ENCODE measurements around the gene ZNF552. TPM values are rescaled to one million over a fixed set of nuclear protein-coding genes. Genes with fewer than 3 reads are reported as not detected.
"Not testable (repeated sequence)": the region's sequence is repeated elsewhere in the genome, so short reads cannot be mapped to it uniquely, and the experiment has no call there.

The ZNF552 gene
- total and polyA plus RNA-seq, 7 experiments from 2014 or later: 10.6 to 21.9 (median 16.3) TPM

DNA sequence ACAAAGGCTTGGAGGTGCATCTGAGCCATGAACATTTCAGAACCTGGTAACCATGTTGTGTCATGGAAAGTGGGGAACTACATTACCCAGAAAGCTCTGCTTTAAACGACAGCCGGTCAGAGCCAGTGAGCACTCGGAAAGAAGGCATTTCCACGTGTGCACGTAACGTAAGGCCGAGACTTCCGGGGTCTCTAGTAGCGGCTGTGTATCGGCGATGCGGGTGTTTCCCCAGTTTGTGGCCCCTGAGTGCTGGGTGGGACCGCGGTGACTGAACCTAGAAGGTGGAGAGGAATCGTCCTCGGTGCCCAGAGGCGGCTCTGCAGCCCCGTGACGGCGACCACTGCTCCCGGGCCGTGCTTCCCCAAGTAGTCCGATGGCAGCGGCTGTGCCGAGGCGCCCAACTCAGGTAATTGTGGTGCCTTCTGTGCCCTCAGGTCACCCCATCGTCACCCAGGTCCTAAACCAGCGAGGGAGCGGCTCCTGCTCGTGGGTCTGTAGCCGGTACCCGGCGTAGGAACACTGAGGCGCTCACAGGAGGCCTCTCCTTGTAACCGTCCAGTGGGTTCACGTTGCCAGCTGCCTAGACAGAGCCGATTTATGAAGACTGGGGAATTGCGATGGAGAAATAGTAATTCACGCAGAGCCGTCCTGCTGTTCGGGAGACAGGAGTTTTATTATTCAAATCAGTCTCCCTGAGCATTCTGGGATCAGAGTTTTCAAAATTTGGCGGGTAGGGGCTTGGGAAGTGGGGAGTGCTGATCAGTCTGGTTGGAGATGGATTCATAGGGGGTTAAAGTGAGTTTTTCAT lies 35.2 kb upstream of the ZNF552 start, which contains the start of gene ZNF587:
ZNF587 (plus strand) TSS at position 194 of the 808 bp plus-strand sequence; CDS start at position 374, 180 bp downstream.
- Histone ChIP-seq H3K36me3 (ENCODE audit: control insufficient read depth in 2 of 3, insufficient read depth in 3 of 3, low read length in 3 of 3) (peaks cover 0 to 16% (median 0%) of the 10 kb centered on the region in 3 experiments), H3K4me1 (ENCODE audit: control insufficient read depth in 2 of 2, insufficient read depth in 2 of 2, low read length in 2 of 2) (peaks cover 7 to 11% of the 10 kb centered on the region in 2 donors), H3K4me3 (ENCODE audit: low read length) (peak within 1 kb of the TSS; percentile 72), H3K27ac (ENCODE audit: low read depth, low read length) (peak within 1 kb of the TSS; percentile 92)
- peak within 1 kb of the TSS; percentile 90 to 98 (median 95) for H3K27ac Mint-ChIP-seq
- H3K27me3 ChIP-seq (ENCODE audit: control insufficient read depth in 2 of 2, insufficient read depth in 2 of 2, low read length in 2 of 2); H3K9me3 ChIP-seq (ENCODE audit: control insufficient read depth in 2 of 3, low read length in 3 of 3); CTCF ChIA-PET; H3K27me3 Mint-ChIP-seq: not testable (repeated sequence)
- peaks cover 4 to 34% (median 14%) of the 10 kb centered on the region in 11 donors for H3K9me3 Mint-ChIP-seq
- peak; percentile 99 for ATAC-seq
- POLR2A ChIA-PET: interaction anchor here (0.5 to 1.5 kb wide), 5 partner anchors 67 to 658 kb away, joined by 3 to 4 read pairs (median 3); partner anchors contain the start of genes ZNF324B and ZNF417
- peak; percentile 46 to 91 (median 81) for DNase-seq
- H3K36me3 Mint-ChIP-seq: peaks cover 19 to 63% (median 42%) of the 10 kb centered on the region in 5 donors
- intact Hi-C loops (cut with micrococcal nuclease): loop anchor here (1.0 to 5.0 kb wide), 9 partner anchors 31 to 488 kb away; partner anchors contain the start of genes ZNF606 (in 2 of the 2), TRAPPC2B (in 1 of the 2), ZNF256 (in 1 of the 2) and ZNF547 (in 1 of the 2)
- H3K4me1 Mint-ChIP-seq: peaks cover 22 to 32% (median 28%) of the 10 kb centered on the region in 7 donors
- peak within 1 kb of the TSS; percentile 93 to 97 (median 94) for H3K4me3 Mint-ChIP-seq

DNA sequence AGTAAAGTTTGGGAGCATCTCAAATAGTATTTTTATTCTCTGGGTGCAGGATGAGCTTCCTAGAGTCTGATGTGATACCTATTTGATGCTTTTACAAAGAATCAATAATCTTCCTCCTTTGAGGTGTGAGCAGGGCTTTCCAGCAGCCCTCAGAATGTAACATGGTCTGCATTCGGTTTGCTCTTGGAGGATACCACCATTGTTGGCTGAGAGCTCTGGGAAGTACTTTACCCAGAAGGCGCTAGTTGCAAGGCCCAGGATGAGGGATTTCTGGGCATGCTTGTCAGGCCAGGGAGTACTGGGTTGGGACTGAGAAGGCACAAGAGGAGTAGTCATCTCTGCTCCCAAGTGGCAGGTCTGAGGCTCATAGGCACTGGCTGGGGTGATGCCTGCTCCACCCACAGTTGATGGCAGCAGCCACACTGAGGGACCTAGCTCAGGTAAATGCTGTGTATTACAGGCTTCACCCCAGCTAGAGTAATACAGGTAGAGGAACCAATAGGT lies 34.5 kb upstream of the ZNF552 start:
- Mint-ChIP-seq H3K4me1 (peaks cover 22 to 32% (median 28%) of the 10 kb centered on the region in 7 donors), H3K4me3 (peak overlapping the region; percentile 93 to 97 (median 94)), H3K27ac (peak overlapping the region in 8 of 9 donors; percentile 90 to 98 (median 95)), H3K36me3 (peaks cover 19 to 64% (median 45%) of the 10 kb centered on the region in 5 donors), H3K9me3 (peaks cover 4 to 34% (median 14%) of the 10 kb centered on the region in 11 donors)
- H3K27me3 Mint-ChIP-seq; ATAC-seq; CTCF ChIA-PET; DNase-seq; H3K9me3 ChIP-seq (ENCODE audit: control insufficient read depth in 2 of 3, low read length in 3 of 3); H3K27me3 ChIP-seq (ENCODE audit: control insufficient read depth in 2 of 2, insufficient read depth in 2 of 2, low read length in 2 of 2): not testable (repeated sequence)
- H3K27ac ChIP-seq (ENCODE audit: low read depth, low read length): peak overlapping the region; percentile 92
- POLR2A ChIA-PET: interaction anchor here (0.6 to 1.5 kb wide), 3 partner anchors 67 to 250 kb away, joined by 3 to 4 read pairs (median 3); partner anchors contain the start of gene ZNF417
- H3K4me3 ChIP-seq (ENCODE audit: low read length): peak overlapping the region; percentile 72
- intact Hi-C loops (cut with micrococcal nuclease): loop anchor here (1.0 to 5.0 kb wide), 9 partner anchors 30 to 487 kb away; partner anchors contain the start of genes ZNF606 (in 2 of the 2), TRAPPC2B (in 1 of the 2), ZNF256 (in 1 of the 2) and ZNF547 (in 1 of the 2)
- H3K4me1 ChIP-seq (ENCODE audit: control insufficient read depth in 2 of 2, insufficient read depth in 2 of 2, low read length in 2 of 2): peaks cover 7 to 11% of the 10 kb centered on the region in 2 donors
- peaks cover 0 to 12% (median 0%) of the 10 kb centered on the region in 3 experiments for H3K36me3 ChIP-seq (ENCODE audit: control insufficient read depth in 2 of 3, insufficient read depth in 3 of 3, low read length in 3 of 3)

DNA sequence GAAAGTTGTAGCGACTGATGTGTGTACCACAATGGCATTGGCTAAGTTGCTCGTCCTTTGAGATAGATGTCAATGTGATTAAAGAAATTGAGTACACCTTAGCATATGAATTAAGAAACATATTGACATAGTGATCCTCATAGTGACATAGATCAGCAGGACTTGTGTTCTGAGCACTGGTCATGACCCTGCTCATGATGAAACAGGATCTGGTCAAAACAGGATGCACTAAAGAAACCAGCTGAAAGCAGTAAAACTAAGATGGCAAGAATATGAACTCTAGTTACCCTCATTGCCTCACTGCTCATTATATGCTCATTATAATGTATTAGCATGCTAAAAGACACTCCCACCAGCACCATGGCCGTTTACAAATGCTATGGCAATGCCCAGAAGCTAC lies 32.5 kb upstream of the ZNF552 start:
- DNase-seq; H3K27ac ChIP-seq (ENCODE audit: low read depth, low read length); H3K27ac Mint-ChIP-seq; H3K4me3 ChIP-seq (ENCODE audit: low read length); ATAC-seq; CTCF ChIA-PET; H3K27me3 ChIP-seq (ENCODE audit: control insufficient read depth in 2 of 2, insufficient read depth in 2 of 2, low read length in 2 of 2); H3K4me3 Mint-ChIP-seq; H3K27me3 Mint-ChIP-seq; H3K9me3 ChIP-seq (ENCODE audit: control insufficient read depth in 2 of 3, low read length in 3 of 3); H3K36me3 ChIP-seq (ENCODE audit: control insufficient read depth in 2 of 3, insufficient read depth in 3 of 3, low read length in 3 of 3): not testable (repeated sequence)
- Mint-ChIP-seq H3K36me3 (peaks cover 16 to 63% (median 42%) of the 10 kb centered on the region in 5 donors), H3K9me3 (peaks cover 0 to 18% (median 4%) of the 10 kb centered on the region in 11 donors), H3K4me1 (peaks cover 18 to 36% (median 24%) of the 10 kb centered on the region in 7 donors)
- intact Hi-C loops (cut with micrococcal nuclease): loop anchor here in 1 of 2 donors (5.0 kb wide), 2 partner anchors 100 to 485 kb away; partner anchors contain the start of genes TRAPPC2B, ZNF256 and ZNF547
- H3K4me1 ChIP-seq (ENCODE audit: control insufficient read depth in 2 of 2, insufficient read depth in 2 of 2, low read length in 2 of 2): peaks cover 7 to 11% of the 10 kb centered on the region in 2 donors
- POLR2A ChIA-PET: interaction anchor here (1.6 kb wide), 1 partner anchor 28 kb away, joined by 3 read pairs; no protein-coding TSS in a partner anchor

DNA sequence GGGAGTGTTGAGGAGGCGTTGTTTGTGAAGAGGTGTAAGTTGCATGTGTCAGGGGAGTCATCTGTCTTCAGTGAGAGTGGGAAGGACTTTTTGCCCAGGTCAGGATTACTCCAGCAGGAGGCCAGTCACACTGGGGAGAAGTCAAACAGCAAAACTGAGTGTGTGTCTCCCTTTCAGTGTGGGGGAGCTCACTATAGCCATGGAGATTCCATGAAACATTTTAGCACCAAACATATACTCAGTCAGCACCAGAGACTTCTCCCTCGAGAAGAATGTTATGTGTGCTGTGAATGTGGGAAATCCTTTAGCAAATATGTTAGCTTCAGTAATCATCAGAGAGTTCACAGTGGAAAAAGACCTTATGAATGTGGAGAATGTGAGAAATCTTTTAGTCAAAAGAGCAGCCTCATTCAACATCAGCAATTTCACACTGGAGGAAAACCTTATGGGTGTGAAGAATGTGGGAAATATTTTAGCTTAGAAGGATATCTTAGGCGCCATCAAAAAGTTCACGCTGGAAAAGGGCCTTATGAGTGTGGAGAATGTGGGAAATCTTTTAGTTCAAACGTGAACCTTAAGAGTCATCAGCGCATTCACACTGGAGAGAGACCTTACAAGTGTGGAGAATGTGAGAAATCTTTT lies 26.5 kb upstream of the ZNF552 start:
- POLR2A ChIA-PET: no interaction called here
- Mint-ChIP-seq H3K4me3 (no peak overlapping the region), H3K36me3 (peaks cover 10 to 60% (median 39%) of the 10 kb centered on the region in 5 donors), H3K27ac (no peak overlapping the region), H3K4me1 (peaks cover 0 to 31% (median 6%) of the 10 kb centered on the region in 7 donors), H3K9me3 (no peaks in the 10 kb centered on the region), H3K27me3 (no peaks in the 10 kb centered on the region)
- ATAC-seq: no peak
- Histone ChIP-seq H3K4me3 (ENCODE audit: low read length) (no peak overlapping the region), H3K4me1 (ENCODE audit: control insufficient read depth in 2 of 2, insufficient read depth in 2 of 2, low read length in 2 of 2) (no peaks in the 10 kb centered on the region), H3K36me3 (ENCODE audit: control insufficient read depth in 2 of 3, insufficient read depth in 3 of 3, low read length in 3 of 3) (peaks cover 0 to 25% (median 0%) of the 10 kb centered on the region in 3 experiments), H3K27me3 (ENCODE audit: control insufficient read depth in 2 of 2, insufficient read depth in 2 of 2, low read length in 2 of 2) (no peaks in the 10 kb centered on the region), H3K27ac (ENCODE audit: low read depth, low read length) (no peak overlapping the region), H3K9me3 (ENCODE audit: control insufficient read depth in 2 of 3, low read length in 3 of 3) (no peaks in the 10 kb centered on the region)
- CTCF ChIA-PET: no interaction called here
- no peak for DNase-seq
- intact Hi-C loops (cut with micrococcal nuclease): no loop called here

DNA sequence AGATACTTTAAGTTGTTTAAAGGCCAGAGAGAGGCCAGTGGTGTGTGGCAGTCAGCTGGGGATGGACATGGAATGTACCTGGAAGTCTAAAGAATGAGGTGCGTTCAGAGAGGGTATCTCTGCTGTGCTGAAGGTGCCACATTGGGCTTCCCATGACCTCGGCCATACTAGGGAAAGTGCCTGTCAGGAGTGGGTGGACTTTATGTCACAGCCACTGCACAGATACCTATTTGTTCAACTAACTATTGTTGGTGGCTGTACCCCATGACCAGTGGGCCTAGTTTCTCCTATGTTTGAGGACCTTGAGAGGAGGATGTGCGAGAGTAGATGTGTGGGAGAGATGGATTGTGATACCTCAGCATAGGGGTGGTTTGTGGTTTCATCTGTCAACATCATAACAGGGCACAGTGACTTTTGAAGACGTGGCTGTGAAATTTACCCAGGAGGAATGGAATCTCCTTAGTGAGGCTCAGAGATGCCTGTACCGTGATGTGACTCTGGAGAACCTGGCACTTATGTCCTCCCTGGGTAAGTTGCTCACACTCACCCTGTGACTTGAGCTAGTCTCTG lies 24.0 kb upstream of the ZNF552 start:
- H3K4me3 Mint-ChIP-seq; POLR2A ChIA-PET; H3K27ac ChIP-seq (ENCODE audit: low read depth, low read length); intact Hi-C loops (cut with micrococcal nuclease); H3K4me1 ChIP-seq (ENCODE audit: control insufficient read depth in 2 of 2, insufficient read depth in 2 of 2, low read length in 2 of 2); H3K4me3 ChIP-seq (ENCODE audit: low read length); H3K27me3 ChIP-seq (ENCODE audit: control insufficient read depth in 2 of 2, insufficient read depth in 2 of 2, low read length in 2 of 2); DNase-seq; H3K9me3 Mint-ChIP-seq; H3K27me3 Mint-ChIP-seq; H3K9me3 ChIP-seq (ENCODE audit: control insufficient read depth in 2 of 3, low read length in 3 of 3): not testable (repeated sequence)
- CTCF ChIA-PET: interaction anchor here (0.6 kb wide), 1 partner anchor 115 kb away, joined by 3 read pairs; no protein-coding TSS in a partner anchor
- peak; percentile 38 for ATAC-seq
- H3K36me3 ChIP-seq (ENCODE audit: control insufficient read depth in 2 of 3, insufficient read depth in 3 of 3, low read length in 3 of 3): peaks cover 0 to 25% (median 0%) of the 10 kb centered on the region in 3 experiments
- H3K4me1 Mint-ChIP-seq: peaks cover 0 to 31% (median 6%) of the 10 kb centered on the region in 7 donors
- H3K27ac Mint-ChIP-seq: peak overlapping the region in 6 of 9 donors; percentile 2 to 76 (median 52)
- H3K36me3 Mint-ChIP-seq: peaks cover 10 to 45% (median 28%) of the 10 kb centered on the region in 5 donors

DNA sequence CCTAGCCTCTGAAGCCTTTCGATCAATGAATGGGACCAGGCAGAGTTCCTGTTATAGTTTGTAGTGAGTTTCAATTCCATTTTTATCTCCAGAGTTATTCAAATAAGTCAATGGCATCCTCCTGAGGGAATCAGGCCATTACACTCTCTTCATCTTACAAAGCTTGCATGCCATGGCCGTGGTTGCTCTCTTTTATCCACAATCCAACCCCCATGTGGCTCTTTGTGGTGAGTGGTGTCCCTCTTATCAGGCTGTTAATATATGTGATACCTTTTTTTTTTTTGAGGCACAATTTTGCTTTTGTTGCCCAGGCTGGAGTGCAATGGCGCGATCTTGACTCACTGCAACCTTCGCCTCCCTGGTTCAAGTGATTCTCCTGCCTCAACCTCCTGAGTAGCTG lies 22.3 kb upstream of the ZNF552 start:
- peaks cover 5 to 37% (median 19%) of the 10 kb centered on the region in 5 donors for H3K36me3 Mint-ChIP-seq
- peaks cover 0 to 18% (median 0%) of the 10 kb centered on the region in 3 experiments for H3K36me3 ChIP-seq (ENCODE audit: control insufficient read depth in 2 of 3, insufficient read depth in 3 of 3, low read length in 3 of 3)
- intact Hi-C loops (cut with micrococcal nuclease): not testable (repeated sequence)

More for the DNA sequence above, 22.3 kb upstream of the ZNF552 start:
- peaks cover 0 to 24% (median 8%) of the 10 kb centered on the region in 7 donors for H3K4me1 Mint-ChIP-seq
- H3K4me3 ChIP-seq (ENCODE audit: low read length); H3K27me3 ChIP-seq (ENCODE audit: control insufficient read depth in 2 of 2, insufficient read depth in 2 of 2, low read length in 2 of 2); H3K9me3 Mint-ChIP-seq; ATAC-seq; H3K27ac Mint-ChIP-seq; H3K27ac ChIP-seq (ENCODE audit: low read depth, low read length); POLR2A ChIA-PET; H3K9me3 ChIP-seq (ENCODE audit: control insufficient read depth in 2 of 3, low read length in 3 of 3); DNase-seq; H3K27me3 Mint-ChIP-seq; H3K4me3 Mint-ChIP-seq; H3K4me1 ChIP-seq (ENCODE audit: control insufficient read depth in 2 of 2, insufficient read depth in 2 of 2, low read length in 2 of 2): not testable (repeated sequence)
- CTCF ChIA-PET: interaction anchor here (0.9 kb wide), 1 partner anchor 677 kb away, joined by 3 read pairs; no protein-coding TSS in a partner anchor

Measured in naive thymus-derived CD4-positive, alpha-beta T cell (primary cell).